CD4-positive, alpha-beta T cell treated with Interleukin-2 at 100 ng/mL for 4 hours (primary cell): ENCODE data around the gene TMC4.
A peak's percentile ranks its signal among the peaks of the same experiment; 100 is the strongest.

Experiments used
- DNase-seq: peaks from one replicate; pipeline ENCODE4 v3.0.0-alpha.2; 2020; ENCODE audit warnings: low spot score

TMC4 gene

DNA sequence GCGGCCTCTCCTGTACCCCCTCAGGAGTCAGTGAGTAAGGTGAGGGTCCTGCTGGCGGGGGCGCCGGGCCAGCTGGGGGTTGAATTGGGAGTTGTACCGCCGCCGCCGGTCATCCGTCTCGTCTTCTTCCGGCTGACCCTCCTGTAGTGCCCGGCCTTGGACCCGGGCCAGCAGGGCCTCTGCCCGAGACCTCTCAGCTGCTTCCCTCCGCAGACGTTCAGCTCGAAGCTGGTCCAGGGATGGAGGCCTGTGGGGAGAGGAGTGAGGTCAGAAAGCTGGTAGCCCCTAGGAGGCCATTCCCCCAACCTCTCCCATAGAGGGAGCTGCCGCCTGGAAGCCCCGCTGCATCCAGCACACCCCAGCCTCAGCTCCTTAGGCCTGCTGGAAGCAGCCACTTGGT, 17.3 kb downstream of the TMC4 start:
- DNase-seq = no peak

DNA sequence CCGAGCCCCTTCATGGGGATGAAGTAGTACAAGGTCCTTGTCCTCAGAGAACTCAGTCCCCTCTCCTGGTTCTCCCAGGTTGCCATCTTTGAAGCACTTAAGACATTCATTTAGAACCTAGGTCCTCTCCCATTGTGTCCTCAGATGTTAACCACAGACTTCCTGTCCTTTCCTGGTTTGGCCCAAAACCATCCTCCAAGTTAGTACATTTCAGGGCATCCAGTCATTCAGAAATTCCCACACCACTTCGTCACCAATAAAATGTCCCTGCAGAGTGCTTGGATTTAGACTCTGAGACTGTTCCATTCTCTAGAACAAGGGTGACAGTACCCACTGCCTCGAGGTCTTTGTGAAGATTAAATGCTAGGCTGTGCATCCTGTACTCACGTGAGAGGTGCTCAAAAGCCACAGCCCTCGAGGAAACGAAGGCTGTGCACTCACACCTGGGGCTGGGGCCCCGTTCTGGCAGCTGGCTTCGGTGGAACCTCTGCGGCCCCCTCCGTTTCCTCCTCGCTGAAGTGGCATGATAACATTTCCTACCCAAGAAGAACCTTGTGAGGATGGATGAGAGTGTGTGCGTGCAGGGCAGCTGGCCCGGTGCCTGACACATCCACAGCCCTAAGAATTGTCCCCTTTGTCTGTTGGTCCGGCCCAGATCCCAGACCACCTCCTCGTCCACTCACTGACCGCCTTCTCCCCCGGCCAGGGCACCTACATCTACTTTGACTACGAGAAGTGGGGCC, 18.2 kb downstream of the TMC4 start:
- DNase-seq = peak; percentile 18

DNA sequence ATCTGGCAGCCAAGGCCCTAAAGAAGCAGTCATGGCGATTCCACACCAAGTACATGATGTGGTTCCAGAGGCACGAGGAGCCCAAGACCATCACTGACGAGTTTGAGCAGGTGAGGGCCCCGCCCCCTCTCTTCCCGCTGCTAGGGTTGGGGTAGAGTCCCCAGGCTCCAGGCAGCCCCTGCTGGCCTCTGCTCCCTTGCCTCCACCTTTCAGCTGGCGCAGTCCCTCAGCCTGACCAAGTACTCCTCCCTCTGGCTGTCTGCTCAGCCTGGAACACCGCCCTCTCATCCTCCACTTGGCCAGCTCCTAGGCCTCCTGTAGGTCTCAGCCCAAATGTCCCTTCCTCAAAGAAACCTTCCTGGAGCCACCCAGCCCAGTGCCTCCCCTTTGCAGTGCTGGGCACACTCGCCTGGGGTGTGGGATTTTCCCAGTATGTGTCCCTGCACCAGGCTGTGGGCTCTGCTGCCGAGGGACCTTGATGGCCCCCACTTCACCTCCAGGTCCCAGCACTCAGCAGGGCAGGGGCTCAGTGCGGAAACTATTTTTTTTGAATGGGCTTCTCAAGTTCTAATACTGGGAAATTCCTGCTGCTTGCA, 19.1 kb downstream of the TMC4 start:
- DNase-seq = no peak

- DNase-seq = no peak
Observed at GRCh38 chr19:54152878-54153524, 20.0 kb downstream of the TMC4 start.

DNA sequence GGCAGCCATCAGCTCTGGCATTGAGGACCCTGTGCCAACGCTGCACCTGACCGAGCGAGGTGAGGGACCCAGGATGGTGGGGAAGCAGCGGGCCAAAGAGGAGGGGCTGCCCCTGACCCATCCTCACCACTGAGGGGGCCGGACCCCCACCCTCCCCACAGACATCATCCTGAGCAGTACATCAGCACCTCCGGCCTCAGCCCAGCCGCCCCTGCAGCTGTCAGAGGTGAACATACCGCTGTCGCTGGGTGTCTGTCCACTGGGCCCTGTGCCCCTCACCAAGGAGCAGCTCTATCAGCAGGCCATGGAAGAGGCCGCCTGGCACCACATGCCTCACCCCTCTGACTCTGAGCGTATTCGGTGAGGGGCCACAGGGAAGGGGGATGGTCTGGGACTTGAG, 20.7 kb downstream of the TMC4 start:
- DNase-seq = no peak

DNA sequence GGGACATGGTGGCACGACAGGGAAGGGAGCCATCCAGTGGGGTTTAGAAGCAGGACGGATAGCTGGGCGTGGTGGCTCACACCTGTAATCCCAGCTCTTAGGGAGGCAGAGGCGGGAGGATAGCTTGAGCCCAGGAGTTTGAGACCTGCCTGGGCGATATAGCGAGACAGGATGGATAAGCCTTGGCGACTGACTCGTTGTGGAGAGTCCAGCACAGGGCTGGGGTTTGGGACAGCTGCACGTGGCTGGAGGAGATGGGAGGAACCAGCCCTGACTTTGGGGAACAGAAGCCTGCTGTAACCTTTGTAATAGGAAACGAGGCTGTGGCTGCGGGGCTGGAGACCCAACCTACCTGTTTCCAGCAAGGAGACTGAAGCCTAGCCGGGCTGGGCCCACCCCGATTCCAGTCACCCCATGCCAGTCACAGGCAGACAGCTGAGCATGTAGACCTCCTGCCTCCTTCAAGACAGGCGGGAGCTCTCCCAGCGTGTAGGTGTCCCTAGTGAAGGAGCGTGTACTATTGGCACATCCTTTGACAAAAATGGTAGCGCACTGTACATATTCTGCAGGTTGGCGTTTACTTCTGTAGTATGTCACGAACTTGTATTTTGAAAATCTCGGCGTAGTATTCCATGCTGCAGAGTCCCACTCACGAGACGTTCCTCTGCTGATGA, 21.5 kb downstream of the TMC4 start:
- DNase-seq = no peak

DNA sequence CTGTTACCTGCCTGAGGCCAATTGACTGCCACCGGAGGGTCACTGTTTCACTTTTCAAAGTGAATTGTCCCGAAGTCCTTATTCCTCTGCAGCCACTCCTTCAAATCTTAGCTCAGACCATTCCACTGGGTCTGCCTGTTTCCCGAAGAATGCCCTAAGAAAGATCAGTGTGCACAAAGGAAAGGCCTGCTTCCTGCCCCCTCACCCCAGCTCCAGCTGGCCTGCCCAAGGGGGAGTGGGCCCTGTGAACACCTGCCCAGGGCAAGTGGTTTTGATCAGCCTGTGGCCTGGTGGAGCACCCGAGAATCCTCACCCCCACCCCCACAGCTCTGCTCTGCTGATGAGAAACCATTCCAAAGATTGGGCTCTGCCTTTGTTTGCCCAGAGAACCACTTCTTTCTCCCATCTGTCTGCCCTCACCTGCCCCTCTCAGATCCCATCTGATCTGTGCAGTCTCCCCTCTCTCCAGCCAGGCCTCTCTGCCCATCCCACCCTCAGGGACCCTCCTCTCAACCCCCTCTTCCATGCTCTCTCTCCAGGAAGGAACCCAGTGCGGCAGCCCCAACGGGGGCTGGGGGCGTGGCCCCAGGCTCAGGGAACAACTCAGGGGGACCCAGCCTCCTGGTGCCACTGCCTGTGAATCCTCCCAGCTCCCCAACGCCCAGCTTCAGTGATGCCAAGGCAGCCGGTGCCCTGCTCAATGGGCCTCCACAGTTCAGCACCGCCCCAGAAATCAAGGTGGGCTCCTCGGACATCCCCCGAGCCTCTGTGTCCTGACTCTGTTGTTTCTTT, 23.7 kb downstream of the TMC4 start:
- no peak for DNase-seq

- no peak for DNase-seq
Observed at GRCh38 chr19:54148158-54148557, 24.8 kb downstream of the TMC4 start.

DNA sequence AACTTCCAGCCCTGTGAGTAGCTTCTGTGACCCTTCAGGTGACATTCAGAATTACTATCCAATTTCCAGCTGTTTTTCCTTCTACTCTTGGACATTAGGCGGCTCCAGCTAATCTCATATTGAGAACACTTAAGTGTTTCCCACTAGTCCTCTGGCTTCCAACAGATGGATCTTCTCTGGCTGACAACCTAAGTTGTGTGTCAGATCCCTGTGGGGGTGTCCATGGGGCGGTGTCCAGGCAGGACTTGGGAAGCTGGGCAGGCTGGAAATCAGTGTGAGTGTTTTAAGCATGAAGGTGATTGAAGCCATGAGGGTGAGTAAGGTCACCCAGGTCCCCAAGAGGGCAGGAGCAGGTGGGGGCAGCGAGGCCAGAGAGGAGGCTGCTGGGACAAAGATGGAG, 25.3 kb downstream of the TMC4 start:
- DNase-seq = no peak

DNA sequence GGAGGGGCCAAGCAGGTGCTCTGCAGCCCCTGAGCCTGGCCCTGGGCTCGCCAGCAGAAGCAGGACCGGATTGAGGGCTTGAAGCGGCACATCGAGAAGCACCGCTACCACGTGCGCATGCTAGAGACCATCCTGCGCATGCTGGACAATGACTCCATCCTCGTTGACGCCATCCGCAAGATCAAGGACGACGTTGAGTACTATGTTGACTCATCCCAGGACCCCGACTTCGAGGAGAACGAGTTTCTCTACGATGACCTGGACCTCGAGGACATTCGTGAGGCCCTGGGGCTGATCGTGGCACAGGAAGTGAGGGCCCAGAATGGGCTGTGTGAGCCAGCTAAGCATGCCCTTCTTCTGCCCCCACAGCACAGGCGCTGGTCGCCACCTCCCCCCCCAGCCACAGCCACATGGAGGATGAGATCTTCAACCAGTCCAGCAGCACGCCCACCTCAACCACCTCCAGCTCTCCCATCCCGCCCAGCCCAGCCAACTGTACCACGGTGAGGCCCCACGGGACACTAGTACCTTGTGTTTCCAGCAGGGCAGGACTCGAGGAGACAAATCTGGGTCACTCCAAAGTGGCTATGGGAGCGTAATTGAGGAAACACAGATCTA, 27.3 kb downstream of the TMC4 start:
- DNase-seq = no peak

GRCh38 chr19:54142166-54142780, 30.7 kb downstream of the TMC4 start:
- DNase-seq = no peak

- no peak for DNase-seq
Observed at GRCh38 chr19:54141356-54141755, 31.6 kb downstream of the TMC4 start.

DNA sequence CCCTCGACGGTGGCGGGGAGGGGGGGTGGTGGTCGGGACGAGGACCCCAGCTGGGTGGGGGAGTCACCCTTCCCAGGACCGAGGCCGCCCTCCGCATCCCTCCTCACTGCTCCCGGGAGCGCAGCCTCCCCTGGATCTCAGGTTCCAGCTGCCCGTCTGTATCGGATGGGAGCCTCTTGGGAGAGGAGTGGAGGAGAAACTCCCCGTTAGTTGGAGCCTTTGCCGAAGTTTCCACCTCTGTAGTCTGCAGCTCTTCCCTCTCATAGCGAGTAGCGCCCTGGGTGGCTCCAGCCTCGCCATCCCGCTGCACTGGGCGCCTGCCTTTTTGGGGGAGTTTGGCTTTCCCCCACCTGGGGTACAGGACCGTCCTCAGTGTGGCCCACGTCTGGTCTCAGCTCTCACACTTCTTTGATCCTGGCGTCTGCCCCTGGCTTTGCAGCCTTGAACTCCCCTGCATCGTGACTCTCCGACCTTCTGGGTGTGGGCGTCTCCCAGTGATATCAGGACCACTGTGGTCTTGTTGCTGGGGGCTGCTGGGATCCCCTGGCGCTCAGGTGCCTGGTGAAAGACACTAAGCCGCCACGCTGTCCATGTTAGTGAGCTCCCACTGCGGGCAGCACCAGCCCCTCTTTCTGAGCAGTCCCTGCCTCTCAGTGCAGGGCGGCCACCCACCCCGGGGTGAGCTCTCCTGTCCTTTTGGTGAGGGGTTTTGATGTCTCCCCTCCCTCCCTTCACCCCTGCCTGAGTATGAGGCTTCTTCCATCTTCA, 34.3 kb downstream of the TMC4 start:
- no peak for DNase-seq

GRCh38 chr19:54137699-54138488, 35.1 kb downstream of the TMC4 start, which contains the start of gene CNOT3:
Gene CNOT3, plus strand, starts transcription at chr19:54137762. Its CDS starts 5,217 bp downstream, at chr19:54142979.
- peak; percentile 17 for DNase-seq

DNA sequence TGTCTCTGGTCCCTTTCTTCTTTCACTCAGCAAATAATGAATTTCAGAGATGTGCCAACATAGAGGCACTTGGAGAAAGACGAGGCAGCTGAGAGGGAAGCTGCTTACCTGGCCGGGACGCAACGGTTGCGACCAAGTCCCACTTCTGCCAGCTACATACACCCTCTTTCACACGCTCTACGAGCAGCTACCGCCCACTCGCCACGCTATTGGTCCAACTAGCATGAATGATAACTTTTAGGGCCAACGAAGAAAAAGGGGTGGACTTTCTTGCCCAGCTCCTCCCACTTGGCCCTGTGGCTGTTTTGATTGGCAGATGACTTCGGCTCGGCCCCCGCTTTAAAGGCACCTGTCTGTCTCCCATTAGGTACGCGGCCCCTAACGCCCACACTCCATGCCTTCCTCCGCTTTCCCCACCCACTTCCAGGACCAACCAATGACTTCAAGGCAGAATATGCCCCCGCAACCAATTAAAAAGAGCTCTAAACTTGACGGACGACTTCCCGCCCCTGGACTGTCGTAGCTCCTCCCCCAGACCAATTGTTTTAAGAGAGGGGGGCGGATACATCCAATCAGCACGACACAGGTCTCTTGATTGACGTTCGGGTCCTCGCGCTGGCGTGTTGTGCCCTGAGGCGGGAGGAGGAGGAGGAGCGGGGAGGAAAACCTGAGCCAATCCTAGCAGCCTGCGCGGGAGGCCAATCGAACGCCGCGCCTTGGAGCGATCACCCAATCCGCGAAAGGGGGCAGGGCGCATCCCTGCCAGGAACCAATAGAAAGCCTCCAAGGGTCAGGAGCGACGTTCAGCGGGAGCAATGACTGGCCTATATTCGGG, 35.9 kb downstream of the TMC4 start:
- DNase-seq = peak; percentile 100

DNA sequence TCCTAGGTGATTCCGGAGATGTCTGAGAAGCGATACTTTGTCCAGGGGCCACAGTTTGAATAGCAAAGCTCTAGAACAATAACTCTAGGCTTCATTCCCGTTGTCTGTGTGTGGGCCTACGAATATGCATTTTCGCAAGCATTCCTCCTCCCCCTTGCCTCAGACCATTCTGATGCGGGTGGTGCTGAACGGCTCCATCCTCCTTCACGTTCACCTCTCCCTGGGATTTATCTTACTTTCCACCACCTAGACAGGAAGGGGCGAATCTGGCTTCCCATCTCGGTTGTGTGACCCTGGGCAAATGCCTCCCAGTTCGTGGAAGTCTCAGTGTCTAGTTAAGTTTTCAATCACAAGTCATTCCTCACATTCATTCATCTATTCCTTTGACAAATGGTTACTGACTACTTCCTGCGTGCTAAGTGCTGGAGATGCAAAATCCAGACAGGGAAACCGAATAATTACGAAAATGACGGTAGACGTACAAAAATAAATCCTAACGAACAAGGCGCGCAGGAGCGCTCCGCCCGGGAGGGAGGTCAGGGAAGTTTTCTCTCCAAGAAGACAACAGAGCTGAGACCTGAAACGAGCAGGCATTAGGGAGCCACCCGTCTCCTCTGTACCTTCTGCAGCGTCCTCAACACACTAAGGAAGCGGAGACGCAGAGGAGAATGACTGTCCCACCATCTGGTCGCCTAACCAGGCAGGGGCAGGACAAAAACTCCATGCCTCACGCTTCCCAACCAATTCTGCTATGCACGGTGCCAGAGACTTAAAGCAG, 36.7 kb downstream of the TMC4 start:
- DNase-seq = no peak

DNA sequence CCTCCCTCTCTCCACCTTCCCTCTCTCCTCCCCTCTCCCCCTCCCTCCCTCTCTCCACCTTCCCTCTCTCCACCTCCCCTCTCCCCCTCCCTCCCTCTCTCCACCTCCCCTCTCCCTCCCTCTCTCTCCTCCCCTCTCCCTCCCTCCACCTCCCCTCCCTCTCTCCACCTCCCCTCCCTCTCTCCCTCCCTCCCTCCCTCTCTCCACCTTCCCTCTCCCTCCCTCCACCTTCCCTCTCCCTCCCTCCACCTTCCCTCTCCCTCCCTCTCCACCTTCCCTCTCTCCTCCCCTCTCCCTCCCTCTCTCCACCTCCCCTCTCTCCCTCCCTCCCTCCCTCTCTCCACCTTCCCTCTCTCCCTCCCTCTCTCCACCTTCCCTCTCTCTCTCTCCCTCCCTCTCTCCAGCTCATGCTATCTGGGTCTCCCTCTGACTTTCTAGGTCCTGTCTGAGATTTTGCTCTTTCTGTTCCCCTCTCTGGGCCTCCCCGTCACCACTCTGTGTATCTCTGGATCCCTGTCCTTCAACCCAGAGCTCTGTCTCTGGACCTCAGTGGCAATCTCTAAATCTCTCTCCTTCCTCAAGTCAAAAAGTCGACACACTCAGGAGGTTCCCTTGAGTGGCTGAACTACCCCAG, 38.9 kb downstream of the TMC4 start:
- no peak for DNase-seq
